GM12873 (cell line): ENCODE results near the gene DDX10.

Source experiments
- TF ChIP-seq, protein P1 (sequence below): IDR thresholded peaks from 2 replicates; pipeline ENCODE4 v1.5.1; 2012; ENCODE audit warnings: low read depth, mild to moderate bottlenecking, moderate library complexity, low read length, control low read depth; ENCODE audit not compliant: insufficient read depth; ENCODE audit errors: missing control alignments

DDX10 gene

DNA sequence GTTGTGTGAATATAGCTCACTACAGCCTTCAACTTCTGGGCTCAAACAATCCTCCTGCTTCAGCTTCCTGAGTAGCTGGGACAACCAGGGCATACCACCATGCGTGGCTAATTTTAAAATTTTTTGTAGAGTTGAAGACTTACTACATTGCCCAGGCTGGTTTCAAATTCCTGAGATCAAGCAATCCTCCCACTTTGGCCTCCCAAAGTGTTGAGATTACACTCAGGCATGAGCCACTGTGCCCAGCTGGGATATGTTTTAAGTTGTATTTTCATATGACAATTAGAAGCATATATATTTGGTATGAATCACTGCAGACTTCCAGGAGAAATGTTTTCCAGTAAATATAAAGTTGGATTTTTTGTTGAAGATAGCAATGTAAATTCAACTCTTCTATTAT lies 15.4 kb downstream of the DDX10 start:
- TF ChIP-seq, protein P1, sequence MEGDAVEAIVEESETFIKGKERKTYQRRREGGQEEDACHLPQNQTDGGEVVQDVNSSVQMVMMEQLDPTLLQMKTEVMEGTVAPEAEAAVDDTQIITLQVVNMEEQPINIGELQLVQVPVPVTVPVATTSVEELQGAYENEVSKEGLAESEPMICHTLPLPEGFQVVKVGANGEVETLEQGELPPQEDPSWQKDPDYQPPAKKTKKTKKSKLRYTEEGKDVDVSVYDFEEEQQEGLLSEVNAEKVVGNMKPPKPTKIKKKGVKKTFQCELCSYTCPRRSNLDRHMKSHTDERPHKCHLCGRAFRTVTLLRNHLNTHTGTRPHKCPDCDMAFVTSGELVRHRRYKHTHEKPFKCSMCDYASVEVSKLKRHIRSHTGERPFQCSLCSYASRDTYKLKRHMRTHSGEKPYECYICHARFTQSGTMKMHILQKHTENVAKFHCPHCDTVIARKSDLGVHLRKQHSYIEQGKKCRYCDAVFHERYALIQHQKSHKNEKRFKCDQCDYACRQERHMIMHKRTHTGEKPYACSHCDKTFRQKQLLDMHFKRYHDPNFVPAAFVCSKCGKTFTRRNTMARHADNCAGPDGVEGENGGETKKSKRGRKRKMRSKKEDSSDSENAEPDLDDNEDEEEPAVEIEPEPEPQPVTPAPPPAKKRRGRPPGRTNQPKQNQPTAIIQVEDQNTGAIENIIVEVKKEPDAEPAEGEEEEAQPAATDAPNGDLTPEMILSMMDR, result no peak

DNA sequence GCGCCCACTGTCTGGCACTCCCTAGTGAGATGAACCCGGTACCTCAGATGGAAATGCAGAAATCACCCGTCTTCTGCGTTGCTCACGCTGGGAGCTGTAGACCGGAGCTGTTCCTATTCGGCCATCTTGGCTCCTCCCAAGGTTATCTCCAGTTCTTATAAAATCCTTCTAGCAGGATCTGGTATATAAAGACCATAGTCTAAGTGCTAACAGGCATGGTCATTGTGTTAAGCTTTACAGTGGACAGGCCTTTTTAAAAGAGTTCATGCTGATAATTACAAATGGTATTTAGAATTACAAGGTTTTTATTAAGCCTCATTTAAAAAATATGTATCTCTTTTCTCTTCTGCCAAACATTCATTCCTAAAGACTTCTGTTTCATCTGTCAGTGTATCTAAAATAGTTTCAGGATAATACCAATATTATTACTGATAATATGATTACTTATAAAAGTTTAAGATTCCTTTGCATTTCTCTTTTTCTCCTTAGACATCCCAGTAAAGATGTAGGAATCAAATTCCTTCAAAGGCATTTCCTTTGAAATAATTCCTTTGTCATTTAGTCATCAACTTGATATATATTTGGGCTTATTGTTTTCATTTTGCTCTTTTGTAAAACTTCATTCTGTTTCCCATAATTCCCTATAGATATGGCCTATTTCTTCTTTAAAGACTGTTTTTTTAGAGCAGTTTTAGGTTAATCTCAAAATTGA lies 20.7 kb downstream of the DDX10 start:
- TF ChIP-seq, protein P1, result no peak

DNA sequence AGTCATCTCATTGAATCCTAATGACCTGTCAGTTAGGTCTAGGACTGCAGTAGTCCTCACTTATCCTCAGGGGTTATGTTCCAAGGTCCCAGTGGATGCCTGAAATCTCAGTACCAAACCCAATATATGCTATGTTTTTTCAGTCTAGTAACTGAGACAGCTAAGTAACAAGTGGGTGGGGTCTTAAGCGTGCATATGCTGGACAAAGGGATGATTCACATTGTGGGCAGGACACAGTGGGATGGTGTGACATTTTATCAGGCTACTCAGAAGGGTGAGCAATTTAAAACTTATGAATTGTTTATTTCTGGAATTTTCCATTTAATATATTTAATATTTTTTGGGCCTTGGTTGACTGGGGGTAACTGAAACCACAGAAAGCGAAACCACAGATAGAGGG lies 29.0 kb downstream of the DDX10 start:
- TF ChIP-seq, protein P1, result no peak

DNA sequence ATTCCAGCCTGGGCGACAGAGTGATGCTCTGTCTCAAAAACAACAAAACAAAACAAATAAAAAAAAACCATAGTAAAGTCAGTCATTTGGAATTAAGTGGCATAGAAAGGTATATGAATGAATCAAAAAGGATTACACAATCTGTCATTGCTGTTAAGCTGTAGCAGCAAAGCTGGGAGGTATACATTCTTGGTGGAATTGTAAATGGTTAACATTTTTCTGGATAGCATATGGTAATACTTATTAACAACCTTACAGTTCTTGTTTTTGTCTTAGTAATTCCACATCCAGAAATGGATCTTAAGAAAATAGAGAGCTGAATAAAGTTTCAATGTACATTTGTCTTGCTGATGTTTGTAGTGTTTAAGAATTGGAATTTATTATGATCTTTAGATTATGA lies 30.0 kb downstream of the DDX10 start:
- TF ChIP-seq, protein P1, result no peak

DNA sequence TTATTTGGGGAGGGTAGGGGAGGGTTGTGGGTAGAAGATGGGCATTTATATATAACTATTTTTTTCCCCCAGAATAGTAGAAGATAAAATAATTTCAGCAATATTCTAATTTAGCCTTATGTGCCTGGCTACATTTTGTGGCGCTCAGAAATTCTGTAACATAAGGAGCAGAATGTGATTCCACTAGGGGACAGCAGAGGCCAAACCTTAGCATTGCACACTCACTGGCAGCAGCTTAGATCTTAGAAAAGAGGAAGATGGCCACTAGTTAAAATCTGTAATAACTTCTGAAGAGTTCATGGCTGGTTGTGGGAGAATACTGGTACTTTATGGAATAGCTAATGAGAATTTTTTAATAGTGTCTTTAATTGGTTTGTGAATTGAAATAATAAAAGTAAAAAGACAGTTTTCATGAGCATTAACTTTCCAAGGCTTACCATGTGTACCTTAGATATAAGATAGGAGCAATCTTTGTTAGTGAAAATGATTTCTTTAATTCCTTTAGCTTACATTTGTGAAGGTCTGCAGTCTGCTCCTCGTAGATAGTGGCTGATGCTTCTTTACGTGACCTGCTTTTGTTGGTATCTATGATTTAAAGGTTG lies 33.1 kb downstream of the DDX10 start:
- TF ChIP-seq, protein P1, result peak; percentile 90

DNA sequence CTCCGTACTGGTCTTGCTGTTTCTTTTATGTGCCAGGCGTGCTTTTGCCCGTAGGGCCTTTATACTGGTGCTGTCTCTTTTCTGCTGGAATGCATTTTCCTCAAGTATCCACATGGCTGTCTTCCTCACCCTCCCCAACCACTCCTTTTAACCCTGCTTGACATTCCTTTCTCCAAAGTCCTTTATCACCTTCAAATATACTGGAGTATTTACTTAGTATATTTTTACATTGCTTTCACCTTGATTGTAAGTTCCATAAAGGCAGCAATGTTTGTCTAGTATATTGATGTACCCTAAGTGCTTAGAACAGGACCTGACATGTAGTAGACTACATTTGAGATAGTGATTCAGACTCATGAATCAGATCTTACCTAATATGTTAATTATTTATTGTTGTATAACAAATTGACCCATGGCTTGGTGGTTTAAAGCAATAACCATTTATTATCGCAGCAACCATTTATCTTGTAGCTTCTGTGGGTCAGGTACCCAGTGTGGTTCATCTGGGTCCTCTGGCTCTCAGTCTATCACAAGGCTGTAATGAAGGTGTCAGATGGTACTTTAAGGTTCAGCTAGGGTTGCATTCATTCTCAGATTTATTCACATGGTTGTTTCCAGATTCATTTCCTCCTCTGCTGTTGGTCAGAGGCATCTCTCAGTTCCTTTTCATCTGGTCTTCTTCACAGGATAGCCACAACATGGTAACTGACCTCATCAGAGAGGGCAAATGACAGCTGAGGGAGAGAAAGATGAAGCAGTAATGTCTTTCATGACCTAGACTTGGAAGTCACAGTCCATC lies 34.2 kb downstream of the DDX10 start:
- TF ChIP-seq, protein P1, result no peak

DNA sequence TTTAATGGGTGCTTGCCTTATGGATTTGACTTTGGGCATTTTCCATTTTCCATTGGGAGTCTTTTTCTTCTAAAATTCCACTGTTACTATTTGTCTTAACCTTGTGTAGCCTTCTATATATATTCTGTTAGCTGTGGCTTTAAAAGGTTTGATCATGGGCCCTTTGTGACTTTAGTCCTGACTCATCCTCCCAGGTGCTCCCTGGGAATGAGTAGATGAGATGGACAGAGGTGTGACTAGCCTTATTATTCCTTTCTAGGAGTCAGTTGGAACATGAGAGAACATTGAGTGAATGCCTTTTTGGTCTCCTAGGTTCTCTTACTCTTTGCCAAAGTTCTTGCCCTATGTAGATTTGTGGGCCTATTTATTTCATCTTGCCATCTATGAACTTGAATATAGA lies 39.0 kb downstream of the DDX10 start:
- TF ChIP-seq, protein P1, result no peak
